Stomach (tissue), 4 donors: ENCODE results near the gene LYRM4.

Experiments used
- CTCF ChIP-seq, 7 experiments: fragments of 450-650 bp in 4 of 7; fragments of 200-600 bp in 3 of 7; sonication (generic) in 3 of 7; IDR thresholded peaks; one replicate each; pipeline ENCODE4 v1.5.1; 2016 to 2019; ENCODE audit warnings: antibody characterized with exemption in 7 of 7, control low read depth in 2 of 7, mild to moderate bottlenecking in 1 of 7
- POLR2A ChIP-seq, 4 donors: fragments of 450-650 bp; IDR thresholded peaks; one replicate each; pipeline ENCODE4 v1.6.1; 2016; ENCODE audit warnings: antibody characterized with exemption in 4 of 4, control low read depth in 2 of 4, mild to moderate bottlenecking in 1 of 4, moderate library complexity in 1 of 4
- POLR2AphosphoS5 ChIP-seq, 3 donors: sonication (generic); formaldehyde crosslinking; IDR thresholded peaks; one replicate each; pipeline ENCODE4 v1.6.1; 2016; ENCODE audit warnings: antibody characterized with exemption in 3 of 3

GRCh38 chr6:5087389-5087788 is 173.4 kb downstream of the LYRM4 start:
- TF ChIP-seq CTCF (IDR thresholded peaks at IDR 0.05) (no peak), POLR2A (IDR thresholded peaks at IDR 0.05) (no peak), POLR2AphosphoS5 (IDR thresholded peaks at IDR 0.05) (no peak)
